Spleen (tissue), 11 donors: ENCODE data around the gene IRAK1. TPM values are rescaled to one million over a fixed set of nuclear protein-coding genes. Genes with fewer than 3 reads are reported as not detected.

Experiments
- DNase-seq: peaks from one replicate; pipeline ENCODE4 v3.0.0-alpha.2; 2020
- H3K27ac ChIP-seq, 8 donors: fragments of 200-600 bp; sonication (generic) in 7 of 8; 1 replicate in 4 of 8; 2 replicates in 4 of 8; pipeline versions ENCODE4 v1.5.0 to v1.8.0; 2016 to 2021; ENCODE audit warnings: inconsistent platforms in 4 of 8, mild to moderate bottlenecking in 4 of 8, moderate library complexity in 1 of 8
- H3K27me3 ChIP-seq, 7 donors: fragments of 200-600 bp; sonication (generic) in 6 of 7; replicated peaks in 1 of 7; 1 replicate in 4 of 7; 2 replicates in 3 of 7; pipeline versions ENCODE4 v1.5.0 to v1.8.0; 2016 to 2021; ENCODE audit warnings: inconsistent platforms in 3 of 7, mild to moderate bottlenecking in 1 of 7
- H3K36me3 ChIP-seq, 6 donors: fragments of 200-600 bp; sonication (generic) in 5 of 6; 1 replicate in 4 of 6; 2 replicates in 2 of 6; pipeline versions ENCODE4 v1.5.0 to v1.8.0; 2016 to 2021; ENCODE audit warnings: inconsistent platforms in 2 of 6
- H3K4me1 ChIP-seq, 6 donors: fragments of 200-600 bp; sonication (generic) in 5 of 6; 1 replicate in 3 of 6; 2 replicates in 3 of 6; pipeline versions ENCODE4 v1.5.0 to v1.8.0; 2016 to 2021; ENCODE audit warnings: inconsistent platforms in 3 of 6
- H3K4me3 ChIP-seq, 8 donors: fragments of 200-600 bp; sonication (generic) in 7 of 8; 1 replicate in 4 of 8; 2 replicates in 4 of 8; pipeline versions ENCODE4 v1.5.0 to v1.8.0; 2016 to 2021; ENCODE audit warnings: inconsistent platforms in 4 of 8, mild to moderate bottlenecking in 4 of 8, moderate library complexity in 2 of 8
- H3K9me3 ChIP-seq, 8 donors: fragments of 200-600 bp; sonication (generic) in 7 of 8; 1 replicate in 4 of 8; 2 replicates in 4 of 8; pipeline versions ENCODE4 v1.5.0 to v1.8.0; 2016 to 2021; ENCODE audit warnings: inconsistent platforms in 4 of 8
- CTCF ChIP-seq, 11 experiments: fragments of 200-600 bp in 7 of 11; fragments of 450-650 bp in 4 of 11; sonication (generic) in 4 of 11; IDR thresholded peaks in 8 of 11; conservative IDR thresholded peaks in 3 of 11; 1 replicate in 7 of 11; 2 replicates in 4 of 11; pipeline versions ENCODE4 v1.4.0 to v1.8.0; 2016 to 2021; ENCODE audit warnings: antibody characterized with exemption in 11 of 11, inconsistent platforms in 4 of 11, mild to moderate bottlenecking in 1 of 11
- POLR2A ChIP-seq, 3 donors: fragments of 450-650 bp; IDR thresholded peaks; one replicate each; pipeline ENCODE4 v1.5.1; 2017; ENCODE audit warnings: antibody characterized with exemption in 3 of 3, mild to moderate bottlenecking in 1 of 3
- POLR2AphosphoS5 ChIP-seq, 3 donors: sonication (generic); formaldehyde crosslinking; IDR thresholded peaks; one replicate each; pipeline ENCODE4 v1.5.1; 2017; ENCODE audit warnings: antibody characterized with exemption in 3 of 3
- WGBS, 5 donors: extraction: QIAGEN DNeasy Blood & Tissue Kit in 3 of 5; methylation state at CpG; one replicate each; pipeline versions ENCODE4 v1.1.5 to v1.1.7; 2013 to 2018; 5-methylcytosine and 5-hydroxymethylcytosine counted together
- intact Hi-C: fragments of 100-400 bp; cut with DNase I; formaldehyde crosslinking; loops from one replicate; pipeline ENCODE4 v1.15.0; 2023; ENCODE audit warnings: low total_unique reads
- polyA plus RNA-seq, 3 donors: library from polyadenylated mRNA; stranded (reverse); fragments of 200-250 nt; gene quantifications; one replicate each; pipeline ENCODE4 v1.2.1, GENCODE V29; 2013
- total RNA-seq, 7 donors: library from RNA; depleted of rRNA in 3 of 7; stranded (reverse); fragments of >200 nt in 3 of 7; fragmentation: NEBNext Ultra II Directional in 4 of 7; extraction: Animal tissue kit (Norgen Biotek cat#: 25700) in 4 of 7; gene quantifications; one replicate each; pipeline versions ENCODE4 v1.1.0 to v1.2.1, GENCODE V29; 2016 to 2021
- donor health status: healthy with polysubstance abuse.
- donor health status: DM: no; HTN: no; CAD: no; lungs with moderate emphysema.
- donor health status: DM: no; HTN: no; CAD: no.
- donor health status: Bipolar disorder and iron deficiency.
- donor health status: healthy.
- donor health status: DM: no; HTN: no; CAD: no.
- donor health status: DM: yes; HTN: yes; CAD: no.

The IRAK1 gene
- total and polyA plus RNA-seq, 10 donors, result 46.4 to 118 (median 90.0) TPM

GRCh38 chrX:153993978-153994377 lies 25.7 kb downstream of the IRAK1 start:
- Histone ChIP-seq H3K36me3 (no peaks in the 10 kb centered on the region), H3K9me3 (no peaks in the 10 kb centered on the region), H3K4me1 (peaks cover 0 to 14% (median 0%) of the 10 kb centered on the region in 6 donors), H3K4me3 (no peak overlapping the region), H3K27ac (no peak overlapping the region), H3K27me3 (peaks cover 0 to 4% (median 0%) of the 10 kb centered on the region in 7 donors)
- TF ChIP-seq CTCF (IDR thresholded peaks at IDR 0.05 in 8 of 11, conservative IDR thresholded peaks at IDR 0.05 in 3 of 11) (no peak), POLR2A (IDR thresholded peaks at IDR 0.05) (no peak), POLR2AphosphoS5 (IDR thresholded peaks at IDR 0.05) (no peak)
- DNase-seq, result no peak
- intact Hi-C loops, result no loop called here
- 80 to 90% (median 84%) methylated on average over 9 to 10 of the region's 10 CpGs for whole genome bisulfite sequencing, 5 donors

- intact Hi-C loops, result no loop called here
- 86 to 97% (median 91%) methylated on average over 12 of the region's 12 CpGs; no CpG with 5 or more reads in 1 of the 5 donors for WGBS, 5 donors
- Histone ChIP-seq H3K9me3 (no peaks in the 10 kb centered on the region), H3K4me1 (peaks cover 0 to 14% (median 0%) of the 10 kb centered on the region in 6 donors), H3K36me3 (no peaks in the 10 kb centered on the region), H3K27me3 (peaks cover 0 to 4% (median 0%) of the 10 kb centered on the region in 7 donors), H3K27ac (no peak overlapping the region), H3K4me3 (no peak overlapping the region)
- DNase-seq, result no peak
- TF ChIP-seq CTCF (IDR thresholded peaks at IDR 0.05 in 8 of 11, conservative IDR thresholded peaks at IDR 0.05 in 3 of 11) (no peak), POLR2A (IDR thresholded peaks at IDR 0.05) (no peak), POLR2AphosphoS5 (IDR thresholded peaks at IDR 0.05) (no peak)
These were observed 26.6 kb downstream of the IRAK1 start for GRCh38 chrX:153993079-153993478.

GRCh38 chrX:153992180-153992579 lies 27.5 kb downstream of the IRAK1 start:
- Histone ChIP-seq H3K4me1 (peaks cover 0 to 14% (median 0%) of the 10 kb centered on the region in 6 donors), H3K4me3 (no peak overlapping the region), H3K9me3 (no peaks in the 10 kb centered on the region), H3K27me3 (peaks cover 0 to 4% (median 0%) of the 10 kb centered on the region in 7 donors), H3K36me3 (no peaks in the 10 kb centered on the region), H3K27ac (no peak overlapping the region)
- 45 to 80% (median 68%) methylated on average over 8 of the region's 8 CpGs for WGBS, 5 donors
- TF ChIP-seq POLR2AphosphoS5 (IDR thresholded peaks at IDR 0.05) (no peak), POLR2A (IDR thresholded peaks at IDR 0.05) (no peak), CTCF (IDR thresholded peaks at IDR 0.05 in 8 of 11, conservative IDR thresholded peaks at IDR 0.05 in 3 of 11) (no peak)
- intact Hi-C loops, result no loop called here
- no peak for DNase-seq

GRCh38 chrX:153991013-153991580 lies 28.6 kb downstream of the IRAK1 start:
- Histone ChIP-seq H3K9me3 (no peaks in the 10 kb centered on the region), H3K4me3 (no peak overlapping the region), H3K27me3 (peaks cover 0 to 4% (median 0%) of the 10 kb centered on the region in 7 donors), H3K4me1 (peaks cover 0 to 23% (median 5%) of the 10 kb centered on the region in 6 donors), H3K27ac (no peak overlapping the region), H3K36me3 (no peaks in the 10 kb centered on the region)
- intact Hi-C loops, result no loop called here
- WGBS, 5 donors, result 94 to 99% (median 98%) methylated on average over 3 of the region's 3 CpGs
- TF ChIP-seq CTCF (IDR thresholded peaks at IDR 0.05 in 8 of 11, conservative IDR thresholded peaks at IDR 0.05 in 3 of 11) (no peak), POLR2AphosphoS5 (IDR thresholded peaks at IDR 0.05) (no peak), POLR2A (IDR thresholded peaks at IDR 0.05) (no peak)
- no peak for DNase-seq
